GM13977 (cell line): ENCODE data around the gene SERP2.

Source experiments
- DNase-seq: peaks from one replicate; pipeline ENCODE4 v3.0.0; 2012; ENCODE audit warnings: low spot score
- CTCF ChIP-seq: IDR thresholded peaks from 2 replicates; pipeline ENCODE4 v1.5.1; 2012; ENCODE audit warnings: mild to moderate bottlenecking, control low read depth; ENCODE audit not compliant: insufficient read depth; ENCODE audit errors: extremely low read depth, missing control alignments
- in situ Hi-C: fragments of 300-500 bp; cut with MboI; formaldehyde crosslinking; loops from one replicate; pipeline ENCODE4 v1.12.0; 2022; ENCODE audit warnings: low sequenced_read_pairs, low pct_unique_long_range_greater_than_20kb, mixed read lengths, inconsistent platforms; ENCODE audit not compliant: unreplicated experiment

SERP2 gene

GRCh38 chr13:44431150-44431549 is 57.5 kb downstream of the SERP2 start:
- in situ Hi-C loops: loop anchor here (10.0 kb wide), 2 partner anchors 376 to 526 kb away; no protein-coding TSS in a partner anchor
- TF ChIP-seq CTCF: no peak
- no peak for DNase-seq

- DNase-seq: no peak
- in situ Hi-C loops: loop anchor here (10.0 kb wide), 2 partner anchors 378 to 528 kb away; no protein-coding TSS in a partner anchor
- no peak for TF ChIP-seq CTCF
Observed at GRCh38 chr13:44432650-44433049, 59.0 kb downstream of the SERP2 start.

- in situ Hi-C loops: loop anchor here (10.0 kb wide), 2 partner anchors 379 to 529 kb away; no protein-coding TSS in a partner anchor
- TF ChIP-seq CTCF: no peak
- DNase-seq: no peak
Observed at GRCh38 chr13:44433863-44434765, 60.5 kb downstream of the SERP2 start.

GRCh38 chr13:44434766-44435141 is 61.1 kb downstream of the SERP2 start:
- TF ChIP-seq CTCF: no peak
- in situ Hi-C loops: loop anchor here (10.0 kb wide), 2 partner anchors 380 to 530 kb away; no protein-coding TSS in a partner anchor
- DNase-seq: no peak

GRCh38 chr13:44435142-44435918 is 61.7 kb downstream of the SERP2 start:
- peak; percentile 91 for DNase-seq
- in situ Hi-C loops: loop anchor here (10.0 kb wide), 2 partner anchors 381 to 531 kb away; no protein-coding TSS in a partner anchor
- TF ChIP-seq CTCF: no peak

GRCh38 chr13:44435919-44436510 is 62.4 kb downstream of the SERP2 start:
- no peak for DNase-seq
- in situ Hi-C loops: loop anchor here (10.0 kb wide), 2 partner anchors 381 to 531 kb away; no protein-coding TSS in a partner anchor
- TF ChIP-seq CTCF: no peak
